LNCaP clone FGC (cell line): ENCODE data around the gene IFRD2.
"Not testable (repeated sequence)": the region's sequence is repeated elsewhere in the genome, so short reads cannot be mapped to it uniquely, and the experiment has no call there.

Experiments used
- DNase-seq: peaks from one replicate; pipeline ENCODE4 v3.0.0-alpha.2; 2011; ENCODE audit warnings: low read depth
- H3K4me3 ChIP-seq: 2 replicates; pipeline ENCODE4 v1.5.1; 2011; ENCODE audit warnings: mild to moderate bottlenecking, low read depth, low read length, control low read depth
- CTCF ChIP-seq: IDR thresholded peaks from 2 replicates; pipeline ENCODE4 v1.5.1; 2012; ENCODE audit warnings: mild to moderate bottlenecking; ENCODE audit not compliant: control insufficient read depth, insufficient read depth; ENCODE audit errors: extremely low read depth

IFRD2 gene

GRCh38 chr3:50272911-50273688 lies 19.1 kb downstream of the IFRD2 start:
- H3K4me3 ChIP-seq = peak overlapping the region; percentile 42
- DNase-seq = peak; percentile 33
- peak; percentile 95 for TF ChIP-seq CTCF

- DNase-seq, H3K4me3 ChIP-seq: not testable (repeated sequence)
These were observed 19.7 kb downstream of the IFRD2 start for GRCh38 chr3:50272538-50272910.

- peak; percentile 54 for DNase-seq
- TF ChIP-seq CTCF = no peak
- H3K4me3 ChIP-seq = no peak overlapping the region
These were observed 20.8 kb downstream of the IFRD2 start for GRCh38 chr3:50271314-50271936.

- DNase-seq = no peak
- H3K4me3 ChIP-seq = no peak overlapping the region
- TF ChIP-seq CTCF = no peak
These were observed 21.6 kb downstream of the IFRD2 start for GRCh38 chr3:50270422-50271224.

GRCh38 chr3:50269977-50270413 lies 22.2 kb downstream of the IFRD2 start:
- H3K4me3 ChIP-seq = no peak overlapping the region
- DNase-seq = no peak
- TF ChIP-seq CTCF = no peak

GRCh38 chr3:50269460-50269859 lies 22.8 kb downstream of the IFRD2 start:
- no peak overlapping the region for H3K4me3 ChIP-seq
- no peak for TF ChIP-seq CTCF
- DNase-seq = no peak
